GM12878 (cell line): ENCODE data around the gene SLC44A3. TPM values are rescaled to one million over a fixed set of nuclear protein-coding genes. Genes with fewer than 3 reads are reported as not detected.

ENCODE experiments used
- ATAC-seq: fragments of 200-7000 bp; cut with Tn5 transposase; 3 replicates; pipeline ENCODE4 v1.9.1; 2020; ENCODE audit warnings: mild to moderate bottlenecking, moderate library complexity
- BruUV-seq: library from RNA; stranded (reverse); fragments of 400-500 nt; replicated peaks from 2 replicates; lab custom pipeline; 2021; lab: Mats Ljungman, UMichigan
- CTCF ChIA-PET: fragments of 300-600 bp; sonication (Branson Sonifier 250); formaldehyde crosslinking; extraction: SDS; loops from one replicate; lab custom pipeline; 2021; ENCODE audit warnings: inconsistent platforms; lab: Yijun Ruan, JAX
- POLR2A ChIA-PET: fragments of 350-600 bp; formaldehyde crosslinking; extraction: SDS; loops from one replicate; lab custom pipeline; 2021; ENCODE audit warnings: inconsistent platforms; lab: Charles Lee
- RAD21 ChIA-PET: fragments of 300-600 bp; sonication (Branson Sonifier 250); formaldehyde crosslinking; loops from one replicate; lab custom pipeline; 2023; ENCODE audit warnings: antibody characterized with exemption; ENCODE audit not compliant: unreplicated experiment; lab: Charles Lee
- SMC1A ChIA-PET: fragments of 300-600 bp; sonication (Branson Sonifier 250); formaldehyde crosslinking; loops from one replicate; lab custom pipeline; 2023; ENCODE audit not compliant: unreplicated experiment, uncharacterized antibody; lab: Charles Lee
- DNase-seq: peaks from one replicate; pipeline ENCODE4 v3.0.0-alpha.2; 2011; ENCODE audit warnings: low read depth, low spot score
- FAIRE-seq: peaks from 3 replicates; lab custom pipeline; 2011; peaks lifted over from hg19 to GRCh38; lab: Jason Lieb, UNC
- H2AFZ ChIP-seq: 2 replicates; pipeline ENCODE4 v1.6.0; 2011; ENCODE audit warnings: low read depth, low read length, control low read depth; ENCODE audit not compliant: control insufficient read depth
- H3K27ac ChIP-seq: 2 replicates; pipeline ENCODE4 v1.5.1; 2011; ENCODE audit warnings: control low read depth; ENCODE audit not compliant: control insufficient read depth, insufficient read depth
- H3K27me3 ChIP-seq, 2 experiments: replicated peaks in 1 of 2; 2 replicates each; pipeline versions ENCODE4 v1.6.0 to v1.6.1; 2011; ENCODE audit warnings: low read length in 1 of 2; ENCODE audit not compliant: control insufficient read depth in 2 of 2, insufficient read depth in 2 of 2
- H3K36me3 ChIP-seq, 2 experiments: 2 replicates each; pipeline ENCODE4 v1.5.1; 2011; ENCODE audit warnings: low read length in 1 of 2; ENCODE audit not compliant: control insufficient read depth in 2 of 2, insufficient read depth in 2 of 2
- H3K4me1 ChIP-seq: 2 replicates; pipeline ENCODE4 v1.6.1; 2011; ENCODE audit warnings: mild to moderate bottlenecking, low read length, moderate library complexity, mixed read lengths; ENCODE audit not compliant: control insufficient read depth, insufficient read depth
- H3K4me2 ChIP-seq: 2 replicates; pipeline ENCODE4 v1.6.0; 2011; ENCODE audit warnings: control low read depth; ENCODE audit not compliant: control insufficient read depth, insufficient read depth
- H3K4me3 ChIP-seq: fragments of 200-600 bp; sonication (generic); 2 replicates; pipeline ENCODE4 v1.5.1; 2016
- H3K79me2 ChIP-seq: 2 replicates; pipeline ENCODE4 v1.6.0; 2011; ENCODE audit warnings: low read length; ENCODE audit not compliant: control insufficient read depth, insufficient read depth
- H3K9ac ChIP-seq: 2 replicates; pipeline ENCODE4 v1.8.0; 2011; ENCODE audit warnings: low read length, control low read depth, mixed read lengths; ENCODE audit not compliant: control insufficient read depth, insufficient read depth
- H3K9me3 ChIP-seq: replicated peaks from 3 replicates; pipeline ENCODE4 v1.5.1; 2011; ENCODE audit warnings: mild to moderate bottlenecking, low read length; ENCODE audit not compliant: control insufficient read depth, insufficient read depth
- H4K20me1 ChIP-seq: 2 replicates; pipeline ENCODE4 v1.6.0; 2011; ENCODE audit not compliant: control insufficient read depth, insufficient read depth
- BMI1 ChIP-seq: fragments of 450-650 bp; IDR thresholded peaks from 2 replicates; pipeline ENCODE4 v1.6.1; 2016; ENCODE audit warnings: mild to moderate bottlenecking, moderate library complexity, borderline replicate concordance
- HDAC2 ChIP-seq: fragments of 200-600 bp; sonication (generic); IDR thresholded peaks from 2 replicates; pipeline ENCODE4 v1.6.1; 2017
- HDGF ChIP-seq: fragments of 450-650 bp; IDR thresholded peaks from 2 replicates; pipeline ENCODE4 v1.6.1; 2016; ENCODE audit warnings: antibody characterized with exemption
- JUND ChIP-seq: IDR thresholded peaks from 2 replicates; pipeline ENCODE4 v1.6.1; 2012; ENCODE audit warnings: low read depth, mild to moderate bottlenecking, low read length, improper control_type of control experiment, moderate library complexity
- RELB ChIP-seq: fragments of 450-650 bp; IDR thresholded peaks from 2 replicates; pipeline ENCODE4 v1.6.1; 2017; ENCODE audit warnings: low read depth, mild to moderate bottlenecking, moderate library complexity
- SIN3A ChIP-seq: IDR thresholded peaks from 2 replicates; pipeline ENCODE4 v1.6.1; 2012; ENCODE audit warnings: low read depth, low read length, improper control_type of control experiment
- SPI1 ChIP-seq: IDR thresholded peaks from 2 replicates; pipeline ENCODE4 v1.6.1; 2011; ENCODE audit warnings: low read depth, mild to moderate bottlenecking, low read length, moderate library complexity, borderline replicate concordance; ENCODE audit not compliant: insufficient read depth
- ZZZ3 ChIP-seq: IDR thresholded peaks from 2 replicates; pipeline ENCODE4 v1.6.1; 2011; ENCODE audit warnings: low read depth; ENCODE audit not compliant: control insufficient read depth, insufficient read length
- WGBS: methylation state at CpG from one replicate; pipeline ENCODE4 v1.1.6; 2016; ENCODE audit warnings: low lambda C conversion rate; ENCODE audit not compliant: insufficient replicate concordance, insufficient coverage; ENCODE audit errors: missing lambda C conversion rate; 5-methylcytosine and 5-hydroxymethylcytosine counted together
- in situ Hi-C: fragments of 300-500 bp; cut with MboI; formaldehyde crosslinking; loops from 9 replicates; pipeline ENCODE4 v1.14.3; 2018; ENCODE audit warnings: mixed read lengths
- intact Hi-C: fragments of 100-400 bp; cut with micrococcal nuclease; formaldehyde crosslinking; loops from one replicate; pipeline ENCODE4 v1.14.2; 2022; ENCODE audit not compliant: unreplicated experiment
- polyA plus RNA-seq, 11 experiments: library from polyadenylated mRNA; depleted of rRNA in 4 of 11; unstranded in 6 of 11; stranded (reverse) in 5 of 11; fragments of >200 nt; fragmentation: Nextera tagmentation in 4 of 11; fragmentation: Illumina TruSeq in 1 of 11; extraction: Ambion mirVana in 4 of 11; extraction: Trizol in 1 of 11; gene quantifications; 1 replicate in 1 of 11; 2 replicates in 10 of 11; pipeline versions ENCODE4 v1.2.1 to v1.2.3, GENCODE V29; 2011 to 2016; ENCODE audit warnings: inconsistent platforms in 2 of 11, missing spikeins in 2 of 11, low read depth in 1 of 11
- total RNA-seq, 4 experiments: library from RNA; depleted of rRNA in 3 of 4; stranded (reverse); fragments of >200 nt in 3 of 4; fragmentation: Illumina TruSeq in 1 of 4; extraction: Trizol in 1 of 4; gene quantifications; 2 replicates each; pipeline versions ENCODE4 v1.2.1 to v1.2.3, GENCODE V29; 2013 to 2021

The SLC44A3 gene
- total and polyA plus RNA-seq, 10 of the 15 experiments (the other 5 are each of a cell fraction or from before 2014, with no cell fraction given), result not detected

GRCh38 chr1:94899756-94900155, 79.6 kb downstream of the SLC44A3 start:
- in situ Hi-C loops (no loop called here), intact Hi-C loops (no loop called here)
- Histone ChIP-seq H3K9ac (no peak overlapping the region), H3K4me3 (no peak overlapping the region), H3K27ac (no peak overlapping the region), H3K36me3 (no peaks in the 10 kb centered on the region), H3K9me3 (no peaks in the 10 kb centered on the region), H3K79me2 (no peaks in the 10 kb centered on the region), H4K20me1 (no peaks in the 10 kb centered on the region), H3K4me1 (no peaks in the 10 kb centered on the region), H2AFZ (no peak overlapping the region), H3K4me2 (no peak overlapping the region), H3K27me3 (no peaks in the 10 kb centered on the region)
- ChIA-PET CTCF (no interaction called here), POLR2A (no interaction called here), RAD21 (no interaction called here), SMC1A (no interaction called here)
- BruUV-seq, result no TSS peak
- WGBS, result 38% methylated on average over 1 of the region's 1 CpG
- DNase-seq (no peak), ATAC-seq (no peak), FAIRE-seq (no peak)
- no peak for TF ChIP-seq HDAC2
- no peak for TF ChIP-seq BMI1
- TF ChIP-seq SIN3A, result no peak
- no peak for TF ChIP-seq JUND
- TF ChIP-seq SPI1, result no peak
- TF ChIP-seq ZZZ3, result no peak
- TF ChIP-seq RELB, result no peak
- TF ChIP-seq HDGF, result no peak
